HG02973 (cell line): ENCODE results near the gene ZNF746.
A peak's percentile ranks its signal among the peaks of the same experiment; 100 is the strongest.

Source experiments
- ATAC-seq: cut with Tn5 transposase; IDR thresholded peaks from one replicate; pipeline ENCODE4 v1.9.1; 2021; ENCODE audit warnings: moderate library complexity; ENCODE audit not compliant: unreplicated experiment

The ZNF746 gene

DNA sequence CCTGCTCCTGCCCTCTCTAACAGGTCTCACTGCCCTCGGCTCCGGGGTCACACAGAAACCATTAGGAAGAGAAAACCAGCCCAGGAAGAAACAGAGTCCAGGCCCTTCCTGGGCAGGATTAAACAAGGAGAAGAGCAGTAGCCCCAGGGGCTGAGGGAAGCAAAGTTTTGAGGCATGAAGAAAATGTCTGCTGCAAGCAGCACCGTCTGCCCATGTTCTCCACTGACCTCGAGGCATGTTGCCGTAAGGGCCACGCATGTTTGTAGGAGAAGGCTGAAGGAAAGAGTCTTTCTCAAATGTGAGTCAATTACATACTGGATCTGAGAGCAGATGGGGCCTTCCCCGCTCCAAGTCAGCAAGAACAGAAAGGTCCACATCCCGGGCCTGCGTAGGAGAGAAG, 4.2 kb downstream of the ZNF746 start:
- ATAC-seq, result no peak

DNA sequence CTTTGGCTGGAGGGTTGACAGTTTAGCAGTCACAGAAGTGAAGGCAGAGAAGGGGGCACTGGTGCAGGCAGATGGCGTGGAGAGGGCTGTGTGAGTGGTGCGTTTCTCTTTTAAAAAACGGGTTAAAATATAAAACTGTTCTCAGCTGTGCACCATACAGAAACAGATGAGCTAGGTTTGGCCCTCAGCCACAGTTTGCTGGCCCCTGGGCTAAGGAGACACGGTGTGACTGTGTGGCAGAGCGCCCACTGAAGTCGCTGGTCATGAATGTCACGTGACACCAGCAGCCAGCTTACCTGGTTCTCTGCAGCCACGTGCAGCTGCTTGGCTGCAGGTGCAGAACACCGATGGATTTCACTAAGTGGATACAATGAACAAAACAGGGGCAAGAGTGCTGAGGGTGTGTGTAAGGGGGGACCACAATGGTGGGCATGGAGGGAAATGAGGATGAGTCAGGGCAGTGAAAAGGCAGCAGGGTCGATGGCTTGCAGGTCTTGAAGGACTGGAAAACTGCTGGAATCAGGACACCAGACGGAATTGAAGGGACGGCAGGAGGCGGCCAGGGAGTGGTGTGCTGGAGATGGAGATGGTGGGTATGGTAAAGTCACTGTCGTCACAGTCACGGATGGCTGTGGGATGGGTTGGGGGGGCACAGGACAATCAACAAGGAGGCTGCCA, 7.4 kb downstream of the ZNF746 start:
- no peak for ATAC-seq

DNA sequence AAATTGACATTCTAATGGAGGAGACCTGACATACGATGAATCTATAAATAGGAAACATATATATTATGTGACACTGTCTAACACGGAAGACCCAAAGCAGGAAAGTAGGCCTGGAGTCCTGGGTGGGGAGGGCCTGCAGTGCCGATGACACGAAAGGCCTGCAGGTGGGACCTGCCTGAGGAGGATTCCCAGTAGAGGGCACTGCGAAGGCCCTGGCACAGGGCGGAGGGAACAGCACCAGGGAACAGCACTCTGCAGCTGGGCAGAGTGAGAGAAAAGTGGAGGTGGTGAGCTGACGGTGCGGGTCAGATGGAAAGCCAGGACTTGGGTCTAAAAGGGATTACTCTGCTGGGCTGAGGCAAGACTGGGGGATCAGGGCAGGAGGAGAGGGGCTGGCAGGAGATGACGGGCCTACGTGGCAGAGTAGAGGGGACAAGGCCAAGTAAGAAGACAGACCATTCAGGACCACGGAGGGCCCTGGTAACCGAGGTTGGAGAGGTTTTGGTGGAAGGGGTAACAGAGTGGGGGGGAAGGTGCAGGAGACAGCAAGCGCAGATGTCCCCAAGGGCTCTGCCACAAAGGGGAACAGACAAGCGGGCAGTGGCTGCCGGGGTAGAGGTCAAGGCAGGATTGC, 8.1 kb downstream of the ZNF746 start:
- no peak for ATAC-seq

DNA sequence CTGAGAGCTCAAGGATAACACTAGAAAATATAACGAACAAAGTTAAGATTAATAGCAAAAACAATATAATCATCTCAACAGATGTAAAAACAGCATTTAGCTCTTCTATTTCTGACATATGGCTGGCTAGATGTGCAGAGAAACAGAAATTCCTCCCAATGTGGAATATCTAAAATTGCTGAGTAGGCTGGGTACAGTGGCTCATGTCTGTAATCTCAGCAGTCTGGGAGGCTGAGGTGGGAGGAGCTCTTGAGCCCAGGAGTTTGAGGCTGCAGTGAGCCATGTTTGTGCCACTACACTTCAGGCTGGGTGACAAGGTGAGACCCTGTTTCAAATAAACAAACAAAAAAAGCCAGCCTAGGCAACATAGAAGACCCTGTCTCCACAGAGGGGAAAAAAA, 18.0 kb downstream of the ZNF746 start:
- ATAC-seq, result no peak

DNA sequence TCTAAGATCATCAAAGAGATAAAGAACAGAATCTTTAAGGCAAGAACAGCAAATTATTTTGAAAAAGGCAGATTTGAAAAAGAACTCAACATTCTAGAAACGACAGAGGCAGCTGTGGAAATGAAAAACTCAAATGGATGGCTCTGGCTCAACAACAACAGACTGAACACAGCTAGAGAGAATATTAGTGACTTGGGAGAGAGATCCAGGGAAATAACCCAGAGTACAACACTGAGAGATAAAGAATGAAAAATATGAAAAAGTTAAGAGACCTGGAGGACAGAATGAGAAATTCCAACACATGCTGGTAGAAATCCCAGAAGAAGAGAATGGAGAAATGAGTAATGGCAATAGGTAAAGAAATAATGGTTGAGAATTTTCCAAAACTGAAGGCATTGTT, 18.9 kb downstream of the ZNF746 start:
- ATAC-seq, result no peak

DNA sequence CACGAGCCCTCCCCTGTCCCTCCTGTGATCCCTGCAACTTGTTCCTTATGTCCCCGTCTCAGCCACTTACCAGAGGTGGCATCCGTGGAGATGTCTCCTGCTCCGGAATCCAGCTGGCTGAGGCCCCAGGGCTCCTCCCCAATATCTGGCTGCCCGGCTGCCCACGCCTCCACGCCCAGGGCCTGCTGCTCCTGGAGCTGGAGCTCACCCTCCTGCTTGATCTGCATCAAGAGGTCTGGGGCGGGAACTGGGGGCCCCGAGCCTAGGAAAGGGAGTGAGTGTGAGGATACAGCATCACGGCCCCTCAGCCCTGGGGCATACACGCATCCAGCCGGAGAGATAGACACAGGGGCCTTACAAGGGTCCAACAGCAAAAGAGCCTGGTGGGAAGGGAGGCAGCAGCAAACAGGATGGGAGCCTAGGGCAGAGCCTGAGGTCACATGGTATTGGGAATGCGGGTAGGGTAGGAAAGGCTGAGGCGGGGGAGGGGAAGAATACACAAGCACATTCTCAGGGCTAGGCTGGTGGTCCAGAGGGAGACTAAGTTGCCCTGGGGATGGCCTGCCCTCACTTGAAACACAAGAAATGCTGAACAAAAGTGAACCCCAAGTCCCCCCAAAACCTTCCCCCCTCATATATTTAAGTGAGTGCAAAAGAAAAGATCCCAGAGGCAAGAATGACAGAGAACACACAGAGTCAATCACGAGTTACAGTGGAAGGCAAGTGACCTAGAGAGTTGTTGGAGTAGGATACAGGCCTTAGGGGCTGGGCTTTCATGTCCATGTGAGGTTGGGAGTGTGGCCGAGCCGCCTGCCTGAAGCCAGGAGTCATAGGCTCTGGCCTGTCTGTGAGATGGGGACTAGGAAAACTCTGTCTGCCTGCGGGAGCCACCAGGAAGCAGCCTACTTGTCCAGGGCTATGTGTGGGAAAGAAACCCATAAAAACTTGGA, 19.8 kb downstream of the ZNF746 start:
- no peak for ATAC-seq

DNA sequence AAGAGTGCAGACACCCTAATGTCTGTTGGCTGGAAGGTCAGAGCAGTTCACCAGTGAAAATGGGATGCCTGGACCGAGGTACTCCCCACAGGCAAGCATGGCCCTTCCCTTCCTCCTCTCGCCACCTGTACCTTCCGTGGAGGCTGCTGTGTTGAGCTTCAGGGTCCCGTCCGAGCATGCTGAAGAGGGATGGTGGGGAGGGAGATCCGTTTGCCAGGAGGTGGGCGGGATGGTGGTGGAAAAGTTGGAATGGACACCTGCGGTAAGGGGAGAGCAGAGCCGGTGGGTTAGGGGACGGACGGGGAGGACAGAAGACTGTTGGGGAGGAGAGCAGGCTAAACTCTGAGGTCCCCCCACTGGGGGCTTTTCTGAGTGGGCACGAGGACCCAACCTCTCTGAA, 20.8 kb downstream of the ZNF746 start:
- ATAC-seq, result no peak

DNA sequence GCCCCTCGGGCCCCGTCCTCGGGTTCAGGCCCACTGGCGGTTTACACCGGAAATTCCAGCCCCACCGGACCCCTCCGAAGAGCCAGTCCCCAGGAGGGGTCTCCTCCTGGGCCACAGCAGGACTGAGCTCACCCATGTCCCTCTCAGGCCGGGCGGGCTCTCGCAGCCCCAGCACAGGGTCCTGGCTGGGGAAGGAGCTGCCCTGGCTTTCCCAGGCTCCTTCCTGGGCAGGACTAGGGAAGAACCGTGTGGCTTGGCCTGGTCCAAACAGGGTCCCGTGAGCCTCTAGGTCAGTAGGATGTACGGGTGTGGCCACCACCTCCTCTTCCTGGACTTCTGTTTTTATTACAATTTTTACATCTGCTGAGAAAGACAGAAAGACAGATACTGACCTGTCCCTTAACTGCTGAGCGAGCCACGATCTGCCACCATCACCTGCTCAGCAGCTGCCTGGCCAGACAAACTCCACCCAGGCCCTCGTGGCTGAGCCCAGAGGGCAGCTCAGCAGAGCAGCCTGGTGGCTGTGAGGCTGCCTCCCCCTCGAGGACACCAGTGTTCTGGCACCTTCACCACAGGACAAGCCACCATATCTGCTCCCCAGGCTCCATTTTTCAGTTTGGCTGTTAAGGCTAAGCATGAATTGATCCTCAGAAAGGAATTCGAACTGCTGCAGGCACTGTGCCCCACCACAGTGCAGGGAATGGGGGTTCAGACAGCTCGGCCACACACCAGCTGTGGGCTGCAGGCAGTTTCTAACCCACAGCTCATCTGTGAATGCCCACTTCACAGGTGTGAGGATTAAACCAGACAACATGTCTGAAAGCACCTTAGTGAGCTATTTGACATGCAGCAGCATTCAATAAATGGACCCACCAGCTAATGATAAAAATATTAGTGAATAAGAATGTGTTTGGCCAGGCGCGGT, 22.2 kb downstream of the ZNF746 start:
- ATAC-seq, result no peak

DNA sequence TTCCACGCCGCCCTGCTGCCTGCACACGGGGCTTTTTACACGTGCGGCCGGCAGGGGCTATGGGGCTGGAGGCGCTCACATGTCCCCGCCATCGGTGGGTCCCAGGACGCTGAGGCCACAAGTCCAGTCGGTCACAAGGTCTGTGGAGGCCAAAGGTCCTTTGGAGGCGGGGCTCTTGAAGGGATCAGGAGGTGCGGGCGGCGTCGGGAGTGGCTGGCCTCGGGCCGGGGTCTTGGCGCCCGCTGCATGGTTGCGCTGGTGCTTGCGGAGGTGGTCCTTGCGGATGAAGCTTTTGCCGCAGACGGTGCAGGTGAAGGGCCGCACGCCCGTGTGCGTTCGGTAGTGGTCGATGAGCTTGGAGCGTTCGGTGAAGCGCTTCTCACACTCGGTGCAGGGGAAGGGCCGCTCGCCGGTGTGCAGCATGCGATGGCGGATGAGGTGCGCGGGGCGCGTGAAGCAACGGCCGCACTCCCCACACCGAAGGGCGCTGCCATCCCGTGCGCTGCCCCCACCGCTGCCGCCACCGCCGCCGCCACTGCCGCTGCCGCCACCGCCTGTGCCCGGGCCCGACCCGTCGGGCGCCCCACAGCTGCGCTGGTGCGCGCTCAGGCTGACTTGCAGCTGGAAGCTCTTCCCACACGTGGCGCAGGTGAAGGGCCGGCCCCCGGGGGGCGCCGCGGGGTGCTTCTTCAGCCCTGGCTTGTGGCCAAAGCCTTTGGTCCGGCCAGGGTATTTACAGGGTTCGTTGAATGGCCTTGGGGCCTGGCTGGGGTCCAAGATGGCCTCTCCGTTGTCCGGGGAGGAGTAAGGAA, 23.1 kb downstream of the ZNF746 start:
- no peak for ATAC-seq

DNA sequence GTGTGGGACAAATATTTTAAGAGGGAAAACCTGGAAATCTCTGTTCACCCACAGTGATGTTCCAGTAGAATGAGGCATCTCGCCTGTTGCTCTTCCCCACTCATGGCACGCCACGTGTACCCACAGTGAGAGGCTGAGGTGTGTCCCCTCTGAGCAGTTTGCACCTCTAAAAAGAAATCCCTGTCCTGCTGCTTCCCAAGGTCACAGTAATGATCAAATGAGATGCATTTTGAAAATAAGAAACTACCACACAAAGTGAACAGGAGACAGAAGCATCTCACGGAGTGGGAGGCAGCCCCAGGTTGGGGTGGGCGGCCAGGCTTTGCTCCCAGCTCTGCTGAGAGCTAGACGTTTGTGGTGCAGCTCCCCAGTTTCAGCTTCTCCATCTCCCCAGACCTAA, 24.4 kb downstream of the ZNF746 start:
- no peak for ATAC-seq

DNA sequence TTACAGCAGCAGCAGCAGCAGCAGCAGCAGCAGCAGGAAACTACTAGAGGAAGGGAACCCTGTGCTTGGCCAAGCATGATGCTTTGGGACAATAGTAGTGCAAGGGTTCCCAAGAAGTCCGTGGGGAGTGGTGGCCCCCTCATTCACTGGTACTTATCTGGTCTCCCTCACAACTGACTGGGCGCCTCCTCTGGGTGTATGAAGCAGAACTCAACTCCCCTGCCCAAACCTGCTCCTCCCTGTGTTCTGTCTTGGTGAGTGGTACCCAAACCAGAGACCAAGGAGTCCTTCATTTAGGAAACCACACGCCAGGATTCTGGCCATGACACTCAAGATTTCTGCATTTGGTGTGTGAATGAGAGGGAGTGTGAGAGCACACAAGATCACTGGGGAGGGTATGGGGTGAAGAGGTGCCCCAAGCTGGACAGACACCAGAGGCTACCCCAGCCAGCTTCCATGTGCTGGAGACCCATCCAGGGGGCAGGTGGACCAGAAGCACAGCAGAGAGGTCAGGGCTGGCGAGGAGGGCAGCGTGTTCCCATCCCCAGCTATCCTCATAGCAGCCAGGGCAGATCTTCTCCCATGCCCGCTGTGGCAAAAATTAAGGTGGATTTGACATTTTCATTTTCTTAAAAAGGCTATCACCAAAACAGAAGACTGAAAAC, 26.2 kb downstream of the ZNF746 start:
- ATAC-seq, result no peak

DNA sequence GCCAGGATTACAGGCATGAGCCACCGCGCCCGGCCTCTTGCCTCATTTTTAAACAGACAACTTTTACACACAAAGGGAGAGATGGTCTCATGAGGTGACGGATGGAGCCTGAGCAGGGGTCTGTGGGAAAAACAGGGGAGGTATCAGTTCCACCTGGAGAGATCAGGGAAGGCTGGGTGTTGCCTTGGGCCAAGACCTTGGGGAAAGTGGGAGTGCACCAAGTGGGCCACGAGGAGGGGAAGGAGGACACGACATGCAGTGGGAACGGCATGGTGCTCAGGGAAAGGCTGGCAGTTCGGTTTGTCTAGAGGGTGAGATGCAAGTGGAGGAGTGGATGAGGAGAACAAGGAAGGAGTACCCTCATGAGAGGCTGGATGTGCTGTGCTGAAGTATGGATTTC, 27.8 kb downstream of the ZNF746 start:
- no peak for ATAC-seq

DNA sequence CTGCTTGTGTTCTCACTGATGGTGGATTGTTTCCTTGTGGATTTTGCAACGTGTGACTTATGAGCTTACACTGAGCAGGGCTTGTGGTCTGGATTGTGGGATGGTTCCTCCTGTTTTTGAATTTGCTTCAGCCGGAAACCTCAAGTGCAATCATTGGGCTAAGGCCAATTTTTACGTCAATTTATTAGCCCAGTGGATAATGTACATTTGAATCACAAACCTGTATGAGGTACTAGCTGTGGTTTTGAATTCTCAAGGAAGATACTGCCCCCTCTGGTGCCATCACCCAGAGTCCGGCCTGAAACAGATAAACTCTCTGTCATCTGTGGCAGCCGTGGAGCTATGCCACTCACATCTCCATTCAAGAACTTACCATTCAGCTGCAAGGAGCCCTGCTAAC, 29.4 kb downstream of the ZNF746 start:
- no peak for ATAC-seq

DNA sequence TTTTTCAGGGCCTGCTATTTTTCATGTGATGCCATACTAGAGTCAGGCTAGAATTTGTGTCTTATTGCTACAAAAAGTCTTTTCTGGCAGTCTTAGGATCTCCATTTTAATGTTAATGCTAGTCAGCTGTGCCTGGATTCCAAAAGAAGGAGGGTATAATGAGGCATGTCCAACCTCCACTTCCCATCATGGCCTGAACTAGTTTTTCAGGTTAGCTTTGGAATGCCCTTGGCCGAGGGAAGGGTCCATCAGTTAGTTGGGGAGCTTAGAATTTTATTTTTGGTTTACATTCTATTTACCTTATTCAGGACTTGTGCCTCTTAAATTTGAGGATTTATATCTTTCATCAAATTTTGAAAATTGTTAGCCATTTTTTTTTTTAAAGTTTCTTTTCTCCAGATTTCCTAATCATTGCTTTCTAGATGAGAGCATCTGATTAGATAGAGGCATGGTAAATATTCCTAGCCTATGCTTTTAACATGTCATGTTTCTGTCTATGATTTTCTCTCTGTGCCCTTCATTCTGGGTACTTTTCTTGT, 30.2 kb downstream of the ZNF746 start:
- no peak for ATAC-seq

DNA sequence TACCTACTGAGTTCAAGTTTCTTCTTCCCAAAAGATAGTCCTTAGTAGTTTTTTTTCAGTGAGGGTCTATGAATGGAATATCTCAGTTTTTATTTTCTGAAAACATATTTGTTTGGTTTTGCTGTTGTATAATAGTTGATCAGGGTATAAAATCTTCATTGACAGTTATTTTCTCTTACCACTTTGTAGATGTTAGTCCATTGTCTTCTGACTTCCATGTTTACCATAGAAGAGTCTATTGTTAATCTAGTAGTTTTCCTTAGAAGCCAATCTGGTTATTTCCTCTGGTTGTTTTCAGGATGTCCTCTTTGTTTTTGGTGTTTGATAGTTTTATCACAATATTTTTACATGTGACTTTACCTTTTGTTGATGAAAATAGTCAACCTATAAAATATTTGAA, 31.2 kb downstream of the ZNF746 start:
- ATAC-seq, result no peak

DNA sequence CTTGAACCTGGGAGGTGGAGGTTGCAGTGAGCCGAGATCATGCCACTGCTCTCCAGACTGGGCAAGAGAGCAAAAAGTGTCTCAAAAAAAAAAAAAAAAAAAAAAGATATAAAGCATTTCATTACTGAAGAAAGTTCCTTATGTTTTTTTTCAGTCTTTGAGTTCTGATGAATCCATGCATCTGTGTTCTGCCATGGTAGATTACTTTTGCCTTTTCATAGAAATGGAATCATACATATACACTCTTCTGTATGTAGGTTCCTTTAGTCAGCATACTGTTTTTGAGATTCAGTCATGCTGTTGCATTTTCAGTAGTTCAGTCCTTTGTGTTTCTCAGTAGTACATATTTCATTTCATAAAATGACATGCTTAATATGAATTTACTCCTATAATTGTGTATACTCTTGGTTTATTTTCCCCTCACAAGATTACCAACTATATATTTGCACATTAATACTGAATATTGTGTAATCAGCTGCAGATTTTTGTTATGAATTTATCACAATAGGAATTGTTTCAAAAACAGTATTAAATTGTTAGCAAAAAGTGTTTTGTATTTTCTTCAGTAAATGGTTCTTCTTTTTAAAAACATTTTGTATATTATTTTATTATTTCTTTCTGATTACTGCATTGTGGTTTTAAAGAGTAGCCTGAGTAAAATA, 34.0 kb downstream of the ZNF746 start:
- ATAC-seq, result no peak

DNA sequence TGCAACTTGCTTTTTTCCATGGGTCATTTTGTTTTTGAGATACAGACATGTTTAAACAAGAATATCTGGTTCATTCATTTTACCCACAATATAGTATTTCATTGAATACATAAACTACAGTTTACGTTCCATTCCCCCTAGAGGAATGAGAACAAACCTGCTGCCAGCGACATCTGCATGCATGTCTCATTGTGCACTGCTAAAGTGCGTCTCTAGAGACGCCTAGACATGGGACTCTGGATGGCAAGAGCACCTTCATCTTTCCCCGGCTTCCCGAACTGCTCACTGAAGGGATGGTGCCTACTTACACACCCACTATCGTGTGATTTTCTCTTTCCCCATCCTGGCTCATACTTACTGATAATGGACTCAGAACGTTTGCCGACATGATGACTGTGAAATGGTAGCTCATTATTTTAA, 35.5 kb downstream of the ZNF746 start:
- ATAC-seq, result no peak

DNA sequence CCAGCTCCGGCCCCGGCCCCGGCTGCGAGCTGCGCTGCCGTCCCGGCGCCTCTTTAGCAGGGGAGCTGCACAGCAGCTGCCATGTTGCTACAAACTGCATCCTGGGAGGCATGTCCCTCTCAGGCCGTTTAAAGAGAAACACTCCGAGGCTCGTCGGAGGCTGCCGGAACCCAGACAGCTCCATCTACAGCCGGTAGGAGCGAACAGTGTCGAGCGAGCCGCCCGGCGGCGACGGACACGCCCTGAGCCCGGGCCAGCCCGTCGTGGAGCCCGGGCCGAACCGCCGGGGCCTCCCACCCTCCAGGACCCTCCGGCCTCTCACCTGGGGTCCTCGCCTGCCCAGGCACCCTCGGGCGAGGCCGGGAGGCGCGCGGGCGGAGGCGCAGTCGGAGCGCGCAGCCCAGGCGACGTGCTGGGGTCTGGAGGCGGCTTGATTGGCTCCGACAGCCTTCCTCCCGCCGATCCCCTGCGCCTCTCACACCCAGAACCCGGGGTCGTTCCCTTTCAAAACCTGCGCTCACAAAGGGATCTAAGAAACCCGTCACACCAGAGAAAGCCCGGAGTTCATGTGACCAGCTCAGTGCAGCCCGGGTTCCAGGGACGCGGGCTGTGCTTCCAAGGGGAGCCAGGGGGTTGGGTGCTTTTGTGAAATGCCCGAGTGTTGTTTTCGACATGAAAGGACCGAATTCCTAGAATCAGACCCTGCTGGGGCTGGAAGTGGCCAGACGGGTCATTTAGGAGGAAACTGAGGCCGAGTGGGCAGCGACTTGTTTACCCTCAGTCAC, 36.9 kb downstream of the ZNF746 start, which contains the start of gene ZNF777:
TSS of gene ZNF777 (minus strand) at position 570 of the 785 bp plus-strand sequence. CDS start 5,040 bp downstream, outside the sequence.
- ATAC-seq, result peak; percentile 97
